ENCODE measurements around the gene VSTM2L. TPM values are rescaled to one million over a fixed set of nuclear protein-coding genes. Genes with fewer than 3 reads are reported as not detected.

VSTM2L gene
- total RNA-seq, 2 donors from 2014 or later, result 31.3 to 69.5 TPM

GRCh38 chr20:37971561-37972127 is 68.7 kb downstream of the VSTM2L start:
- H3K27ac ChIP-seq, result no peak overlapping the region
- no peak for DNase-seq (ENCODE audit: low spot score)
- no peaks in the 10 kb centered on the region for H3K4me1 ChIP-seq (replicated peaks)
- no peaks in the 10 kb centered on the region for H3K27me3 ChIP-seq (replicated peaks; ENCODE audit: insufficient read depth)
- 95% methylated on average over 5 of the region's 5 CpGs for WGBS
- intact Hi-C loops (cut with DNase I), result no loop called here
- H3K4me3 ChIP-seq, result no peak overlapping the region
- H3K36me3 ChIP-seq, result no peaks in the 10 kb centered on the region
- TF ChIP-seq POLR2AphosphoS5 (IDR thresholded peaks at IDR 0.05) (no peak), POLR2A (IDR thresholded peaks at IDR 0.05) (no peak)
- TF ChIP-seq, protein P1, sequence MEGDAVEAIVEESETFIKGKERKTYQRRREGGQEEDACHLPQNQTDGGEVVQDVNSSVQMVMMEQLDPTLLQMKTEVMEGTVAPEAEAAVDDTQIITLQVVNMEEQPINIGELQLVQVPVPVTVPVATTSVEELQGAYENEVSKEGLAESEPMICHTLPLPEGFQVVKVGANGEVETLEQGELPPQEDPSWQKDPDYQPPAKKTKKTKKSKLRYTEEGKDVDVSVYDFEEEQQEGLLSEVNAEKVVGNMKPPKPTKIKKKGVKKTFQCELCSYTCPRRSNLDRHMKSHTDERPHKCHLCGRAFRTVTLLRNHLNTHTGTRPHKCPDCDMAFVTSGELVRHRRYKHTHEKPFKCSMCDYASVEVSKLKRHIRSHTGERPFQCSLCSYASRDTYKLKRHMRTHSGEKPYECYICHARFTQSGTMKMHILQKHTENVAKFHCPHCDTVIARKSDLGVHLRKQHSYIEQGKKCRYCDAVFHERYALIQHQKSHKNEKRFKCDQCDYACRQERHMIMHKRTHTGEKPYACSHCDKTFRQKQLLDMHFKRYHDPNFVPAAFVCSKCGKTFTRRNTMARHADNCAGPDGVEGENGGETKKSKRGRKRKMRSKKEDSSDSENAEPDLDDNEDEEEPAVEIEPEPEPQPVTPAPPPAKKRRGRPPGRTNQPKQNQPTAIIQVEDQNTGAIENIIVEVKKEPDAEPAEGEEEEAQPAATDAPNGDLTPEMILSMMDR (IDR thresholded peaks at IDR 0.05), result no peak
- no peaks in the 10 kb centered on the region for H3K9me3 ChIP-seq

DNA sequence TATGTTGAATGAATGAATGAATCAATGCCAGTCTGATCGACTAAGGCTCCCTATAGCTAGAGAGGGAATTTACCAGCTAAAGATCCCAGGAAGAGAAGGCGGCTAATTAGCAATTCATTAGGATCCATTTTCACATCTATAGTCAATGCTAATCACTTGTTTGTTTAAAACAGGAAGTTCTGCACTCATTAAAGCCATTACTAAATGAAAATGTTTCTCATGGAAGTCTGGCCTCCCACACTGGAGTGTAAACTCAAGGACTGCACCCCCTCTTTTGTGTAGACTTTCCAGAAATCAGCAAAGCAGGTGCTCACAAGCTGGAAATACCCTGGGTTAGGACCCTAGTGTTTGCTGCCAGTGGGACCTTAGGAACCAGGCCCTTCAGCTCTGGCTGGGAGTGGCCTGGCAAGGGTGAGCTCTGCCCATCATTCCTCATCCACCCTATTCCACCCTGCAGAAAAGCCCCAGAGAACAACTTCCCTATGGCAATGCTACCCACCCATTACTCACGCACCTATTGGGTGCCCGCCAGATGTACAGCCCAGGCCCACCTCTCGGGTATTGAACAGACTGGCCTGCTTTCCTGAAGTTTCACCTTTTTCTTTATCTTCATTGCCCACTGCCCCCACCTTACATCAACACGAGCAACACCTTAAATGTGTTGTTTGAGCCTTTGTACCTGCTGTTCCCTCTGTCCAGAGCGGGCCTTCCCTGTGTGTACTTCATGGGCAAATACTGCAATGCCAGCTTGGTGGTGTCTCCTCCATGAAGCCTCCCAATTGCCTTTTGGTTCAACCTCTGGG is 69.5 kb downstream of the VSTM2L start:
- H3K4me3 ChIP-seq, result no peak overlapping the region
- no peak for DNase-seq (ENCODE audit: low spot score)
- WGBS, result 93% methylated on average over 7 of the region's 7 CpGs
- intact Hi-C loops (cut with DNase I), result no loop called here
- H3K9me3 ChIP-seq, result no peaks in the 10 kb centered on the region
- no peak overlapping the region for H3K27ac ChIP-seq
- TF ChIP-seq, protein P1 (IDR thresholded peaks at IDR 0.05), result no peak
- no peak for TF ChIP-seq POLR2A (IDR thresholded peaks at IDR 0.05)
- TF ChIP-seq POLR2AphosphoS5 (IDR thresholded peaks at IDR 0.05), result no peak
- no peaks in the 10 kb centered on the region for H3K4me1 ChIP-seq (replicated peaks)
- H3K27me3 ChIP-seq (replicated peaks; ENCODE audit: insufficient read depth), result no peaks in the 10 kb centered on the region
- H3K36me3 ChIP-seq, result no peaks in the 10 kb centered on the region

GRCh38 chr20:37973059-37973910 is 70.4 kb downstream of the VSTM2L start:
- Histone ChIP-seq H3K4me1 (replicated peaks) (no peaks in the 10 kb centered on the region), H3K4me3 (no peak overlapping the region), H3K27ac (no peak overlapping the region), H3K9me3 (no peaks in the 10 kb centered on the region), H3K27me3 (replicated peaks; ENCODE audit: insufficient read depth) (no peaks in the 10 kb centered on the region), H3K36me3 (no peaks in the 10 kb centered on the region)
- no peak for DNase-seq (ENCODE audit: low spot score)
- intact Hi-C loops (cut with DNase I), result no loop called here
- 92% methylated on average over 12 of the region's 12 CpGs for WGBS
- TF ChIP-seq POLR2AphosphoS5 (IDR thresholded peaks at IDR 0.05), result no peak
- TF ChIP-seq, protein P1 (IDR thresholded peaks at IDR 0.05), result no peak
- TF ChIP-seq POLR2A (IDR thresholded peaks at IDR 0.05), result no peak

DNA sequence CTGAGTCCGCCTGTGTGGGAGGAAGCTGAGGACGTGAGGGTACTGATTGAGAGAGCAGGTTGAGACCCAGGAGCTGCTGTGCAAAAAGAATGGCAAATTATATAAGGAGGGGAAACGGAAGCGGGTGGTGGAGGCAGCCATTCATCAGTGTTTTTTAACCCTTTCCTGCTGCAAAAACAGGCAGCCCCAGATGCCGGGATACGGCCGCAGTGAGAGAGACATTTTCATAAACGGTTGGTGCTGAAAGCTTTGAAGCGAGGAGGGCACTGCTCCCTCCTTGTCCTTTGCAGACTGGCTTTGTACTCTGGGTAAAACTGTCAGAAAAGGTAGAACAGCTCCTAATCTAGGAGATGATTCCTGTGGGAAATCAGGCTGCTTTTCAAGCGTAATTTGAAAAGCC is 74.0 kb downstream of the VSTM2L start:
- no peak for DNase-seq (ENCODE audit: low spot score)
- 63% methylated on average over 10 of the region's 10 CpGs for WGBS
- Histone ChIP-seq H3K4me3 (no peak overlapping the region), H3K36me3 (no peaks in the 10 kb centered on the region), H3K27me3 (replicated peaks; ENCODE audit: insufficient read depth) (no peaks in the 10 kb centered on the region), H3K9me3 (no peaks in the 10 kb centered on the region), H3K27ac (no peak overlapping the region), H3K4me1 (replicated peaks) (no peaks in the 10 kb centered on the region)
- TF ChIP-seq POLR2A (IDR thresholded peaks at IDR 0.05) (no peak), POLR2AphosphoS5 (IDR thresholded peaks at IDR 0.05) (no peak)
- TF ChIP-seq, protein P1 (IDR thresholded peaks at IDR 0.05), result no peak
- intact Hi-C loops (cut with DNase I), result no loop called here
